HepG2 (cell line): ENCODE measurements around the gene BCAR3. TPM values are rescaled to one million over a fixed set of nuclear protein-coding genes. Genes with fewer than 3 reads are reported as not detected.

Experiments
- ATAC-seq: fragments of 200-7000 bp; cut with Tn5 transposase; 3 replicates; pipeline ENCODE4 v1.9.1; 2020; ENCODE audit warnings: mild to moderate bottlenecking, moderate library complexity
- BruUV-seq: library from RNA; stranded (reverse); fragments of 400-500 nt; replicated peaks from 2 replicates; lab custom pipeline; 2021; lab: Mats Ljungman, UMichigan
- CTCF ChIA-PET: fragments of 300-600 bp; formaldehyde crosslinking; extraction: SDS; loops from one replicate; lab custom pipeline; 2021; ENCODE audit warnings: low total read pairs, inconsistent platforms, low intra/inter-chr PET ratio; lab: Yijun Ruan, JAX
- POLR2A ChIA-PET: fragments of 350-600 bp; sonication (Branson Sonifier 250); formaldehyde crosslinking; loops from one replicate; lab custom pipeline; 2020; ENCODE audit warnings: antibody characterized with exemption, inconsistent platforms; lab: Yijun Ruan, JAX
- DNase-seq: peaks from one replicate; pipeline ENCODE4 v3.0.0-alpha.2; 2015; ENCODE audit warnings: low spot score
- FAIRE-seq: peaks from 3 replicates; lab custom pipeline; 2011; peaks lifted over from hg19 to GRCh38; lab: Jason Lieb, UNC
- H2AFZ ChIP-seq: one replicate; pipeline ENCODE4 v1.6.1; 2011; ENCODE audit warnings: low read length, inconsistent platforms
- H3K27ac ChIP-seq: fragments of 300-600 bp; 3 replicates; pipeline ENCODE4 v1.8.0; 2011; ENCODE audit warnings: mixed run types, mild to moderate bottlenecking, mixed read lengths, low read length, inconsistent platforms; ENCODE audit not compliant: insufficient read depth; ENCODE audit errors: extremely low read length
- H3K27me3 ChIP-seq, 2 experiments: fragments of 200-600 bp in 1 of 2; 2 replicates in 1 of 2; 3 replicates in 1 of 2; pipeline versions ENCODE4 v1.6.0 to v1.8.0; 2011; ENCODE audit warnings: low read length in 2 of 2, mild to moderate bottlenecking in 2 of 2, moderate library complexity in 2 of 2, inconsistent platforms in 1 of 2; ENCODE audit not compliant: insufficient read depth in 2 of 2, control insufficient read depth in 1 of 2
- H3K36me3 ChIP-seq, 2 experiments: fragments of 200-600 bp in 1 of 2; replicated peaks in 1 of 2; 2 replicates in 1 of 2; 3 replicates in 1 of 2; pipeline versions ENCODE4 v1.5.1 to v1.8.0; 2011; ENCODE audit warnings: low read length in 2 of 2, inconsistent platforms in 1 of 2; ENCODE audit not compliant: insufficient read depth in 2 of 2, control insufficient read depth in 1 of 2
- H3K4me1 ChIP-seq: 2 replicates; pipeline ENCODE4 v1.5.1; 2012; ENCODE audit warnings: low read length, inconsistent platforms; ENCODE audit not compliant: insufficient read depth
- H3K4me2 ChIP-seq: 2 replicates; pipeline ENCODE4 v1.6.0; 2011; ENCODE audit warnings: low read depth, low read length, inconsistent platforms
- H3K4me3 ChIP-seq, 3 experiments: fragments of 200-600 bp in 1 of 3; sonication (generic), shearing (Covaris generic) in 1 of 3; replicated peaks in 1 of 3; 2 replicates each; pipeline ENCODE4 v1.5.1; 2011 to 2016; ENCODE audit warnings: low read length in 3 of 3, inconsistent platforms in 2 of 3, low read depth in 2 of 3, mild to moderate bottlenecking in 2 of 3, control low read depth in 1 of 3, mixed read lengths in 1 of 3; ENCODE audit not compliant: insufficient read depth in 1 of 3
- H3K79me2 ChIP-seq: one replicate; pipeline ENCODE4 v1.6.1; 2011; ENCODE audit warnings: low read length, inconsistent platforms; ENCODE audit not compliant: insufficient read depth
- H3K9ac ChIP-seq: 2 replicates; pipeline ENCODE4 v1.6.0; 2011; ENCODE audit warnings: mild to moderate bottlenecking, low read depth, low read length, inconsistent platforms; ENCODE audit not compliant: insufficient read depth
- H3K9me3 ChIP-seq: 2 replicates; pipeline ENCODE4 v1.5.1; 2012; ENCODE audit warnings: mild to moderate bottlenecking, low read length
- H4K20me1 ChIP-seq: 2 replicates; pipeline ENCODE4 v1.6.0; 2011; ENCODE audit warnings: inconsistent platforms, mild to moderate bottlenecking, low read length, moderate library complexity; ENCODE audit not compliant: insufficient read depth
- BCL6 ChIP-seq: IDR thresholded peaks from 2 replicates; pipeline ENCODE4 v1.6.1; 2016; ENCODE audit warnings: missing genetic modification reagents, missing compliant biosample characterization
- MEF2D ChIP-seq: sonication (generic); formaldehyde crosslinking; IDR thresholded peaks from 2 replicates; pipeline ENCODE4 v1.5.1; 2020; ENCODE audit warnings: mild to moderate bottlenecking, missing genetic modification reagents
- PTBP1 ChIP-seq: fragments of 200-400 bp; formaldehyde crosslinking; IDR thresholded peaks from 2 replicates; pipeline ENCODE4 v1.6.1; 2018; ENCODE audit warnings: low read length, low read depth; ENCODE audit not compliant: poor library complexity, severe bottlenecking
- RFXANK ChIP-seq: IDR thresholded peaks from 2 replicates; pipeline ENCODE4 v1.6.1; 2016
- ZSCAN22 ChIP-seq: sonication (generic); formaldehyde crosslinking; IDR thresholded peaks from 2 replicates; pipeline ENCODE4 v1.4.0; 2020; ENCODE audit warnings: mild to moderate bottlenecking, missing genetic modification reagents
- whole genome bisulfite sequencing: methylation state at CpG from one replicate; pipeline ENCODE4 v1.1.6; 2017; ENCODE audit warnings: low lambda C conversion rate; 5-methylcytosine and 5-hydroxymethylcytosine counted together
- in situ Hi-C: cut with HindIII; loops from 2 replicates; pipeline ENCODE4 v1.10.0; 2017; ENCODE audit warnings: low pct_unique_long_range_greater_than_20kb; ENCODE audit not compliant: extremely low pct_ligation_motif_present
- intact Hi-C: fragments of 100-400 bp; cut with micrococcal nuclease; formaldehyde crosslinking; loops from one replicate; pipeline ENCODE4 v1.10.0; 2022; ENCODE audit not compliant: unreplicated experiment
- polyA plus RNA-seq, 8 experiments: library from polyadenylated mRNA; depleted of rRNA in 3 of 8; stranded (reverse) in 7 of 8; unstranded in 1 of 8; fragments of >200 nt; fragmentation: Illumina TruSeq in 4 of 8; extraction: Trizol in 4 of 8; gene quantifications; 2 replicates each; pipeline versions ENCODE4 v1.2.1 to v1.2.3, GENCODE V29; 2011 to 2016; ENCODE audit warnings: low read depth in 4 of 8, missing spikeins in 1 of 8, mixed read lengths in 1 of 8; ENCODE audit not compliant: insufficient read depth in 1 of 8
- total RNA-seq, 5 experiments: library from RNA; depleted of rRNA; stranded (reverse); fragments of >200 nt; fragmentation: Illumina TruSeq; extraction: Trizol; gene quantifications; 2 replicates each; pipeline ENCODE4 v1.2.3, GENCODE V29; 2016; ENCODE audit warnings: low read depth in 1 of 5
- TF ChIP-seq, protein P1 (sequence below): sonication (generic); formaldehyde crosslinking; conservative IDR thresholded peaks from 2 replicates; pipeline ENCODE4 v1.8.0; 2022; ENCODE audit warnings: missing genetic modification reagents
- TF ChIP-seq, protein P2 (sequence below): sonication (generic); formaldehyde crosslinking; IDR thresholded peaks from 2 replicates; pipeline ENCODE4 v1.4.0; 2020; ENCODE audit warnings: missing genetic modification reagents
- TF ChIP-seq, protein P3 (sequence below): sonication (generic); formaldehyde crosslinking; IDR thresholded peaks from 2 replicates; pipeline ENCODE4 v1.5.0; 2020; ENCODE audit warnings: missing genetic modification reagents
- TF ChIP-seq, protein P4 (sequence below): IDR thresholded peaks from 2 replicates; pipeline ENCODE4 v1.6.1; 2012; ENCODE audit warnings: low read length, improper control_type of control experiment
- TF ChIP-seq, protein P5 (sequence below): sonication (generic); formaldehyde crosslinking; IDR thresholded peaks from 2 replicates; pipeline ENCODE4 v1.5.0; 2020; ENCODE audit warnings: mild to moderate bottlenecking, missing genetic modification reagents, moderate library complexity

BCAR3 gene
- total and polyA plus RNA-seq, 2 of the 13 experiments (the other 11 are each of a cell fraction or from before 2014, with no cell fraction given), result 3.6 to 4.8 TPM

DNA sequence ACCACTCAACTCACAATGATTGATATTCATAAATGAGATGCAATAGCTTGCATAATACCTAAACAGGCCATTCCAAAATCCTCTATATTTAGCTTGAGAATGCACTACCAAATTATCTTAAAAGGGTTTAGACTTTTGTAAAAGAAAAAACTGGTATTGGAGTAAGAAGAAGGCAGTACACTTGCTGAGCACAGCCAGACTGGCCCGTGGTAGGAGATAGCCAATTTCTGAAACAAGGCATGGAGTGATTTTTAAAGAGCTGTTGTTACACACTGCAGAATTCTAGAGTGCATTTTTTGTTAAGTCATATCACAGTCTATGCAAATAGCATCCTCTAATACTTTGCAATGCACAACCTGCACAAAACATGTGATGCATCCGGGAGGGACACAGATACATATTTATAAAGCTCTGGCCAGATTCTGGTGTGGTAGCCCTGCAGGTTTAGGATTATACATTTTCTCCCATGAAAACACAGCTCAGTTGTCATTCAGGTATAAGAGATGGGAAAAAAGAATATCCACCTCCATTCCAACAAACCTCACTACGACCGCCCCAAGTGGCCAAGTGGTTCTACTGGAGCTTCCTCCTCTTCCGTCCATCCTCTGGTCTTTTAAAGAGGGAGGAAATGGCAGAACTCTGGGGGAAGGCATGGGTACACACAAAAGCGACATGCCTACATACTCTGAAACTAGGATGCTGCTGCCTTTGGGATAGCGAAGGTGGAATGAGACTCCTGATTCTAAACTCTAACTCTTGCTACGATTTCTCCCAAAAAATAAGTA, 40.8 kb downstream of the BCAR3 start (continued):
- TF ChIP-seq, protein P1, sequence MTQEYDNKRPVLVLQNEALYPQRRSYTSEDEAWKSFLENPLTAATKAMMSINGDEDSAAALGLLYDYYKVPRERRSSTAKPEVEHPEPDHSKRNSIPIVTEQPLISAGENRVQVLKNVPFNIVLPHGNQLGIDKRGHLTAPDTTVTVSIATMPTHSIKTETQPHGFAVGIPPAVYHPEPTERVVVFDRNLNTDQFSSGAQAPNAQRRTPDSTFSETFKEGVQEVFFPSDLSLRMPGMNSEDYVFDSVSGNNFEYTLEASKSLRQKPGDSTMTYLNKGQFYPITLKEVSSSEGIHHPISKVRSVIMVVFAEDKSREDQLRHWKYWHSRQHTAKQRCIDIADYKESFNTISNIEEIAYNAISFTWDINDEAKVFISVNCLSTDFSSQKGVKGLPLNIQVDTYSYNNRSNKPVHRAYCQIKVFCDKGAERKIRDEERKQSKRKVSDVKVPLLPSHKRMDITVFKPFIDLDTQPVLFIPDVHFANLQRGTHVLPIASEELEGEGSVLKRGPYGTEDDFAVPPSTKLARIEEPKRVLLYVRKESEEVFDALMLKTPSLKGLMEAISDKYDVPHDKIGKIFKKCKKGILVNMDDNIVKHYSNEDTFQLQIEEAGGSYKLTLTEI (CRISPR knock-in tag), result no peak
- TF ChIP-seq, protein P2, sequence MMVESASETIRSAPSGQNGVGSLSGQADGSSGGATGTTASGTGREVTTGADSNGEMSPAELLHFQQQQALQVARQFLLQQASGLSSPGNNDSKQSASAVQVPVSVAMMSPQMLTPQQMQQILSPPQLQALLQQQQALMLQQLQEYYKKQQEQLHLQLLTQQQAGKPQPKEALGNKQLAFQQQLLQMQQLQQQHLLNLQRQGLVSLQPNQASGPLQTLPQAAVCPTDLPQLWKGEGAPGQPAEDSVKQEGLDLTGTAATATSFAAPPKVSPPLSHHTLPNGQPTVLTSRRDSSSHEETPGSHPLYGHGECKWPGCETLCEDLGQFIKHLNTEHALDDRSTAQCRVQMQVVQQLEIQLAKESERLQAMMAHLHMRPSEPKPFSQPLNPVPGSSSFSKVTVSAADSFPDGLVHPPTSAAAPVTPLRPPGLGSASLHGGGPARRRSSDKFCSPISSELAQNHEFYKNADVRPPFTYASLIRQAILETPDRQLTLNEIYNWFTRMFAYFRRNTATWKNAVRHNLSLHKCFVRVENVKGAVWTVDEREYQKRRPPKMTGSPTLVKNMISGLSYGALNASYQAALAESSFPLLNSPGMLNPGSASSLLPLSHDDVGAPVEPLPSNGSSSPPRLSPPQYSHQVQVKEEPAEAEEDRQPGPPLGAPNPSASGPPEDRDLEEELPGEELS (CRISPR knock-in tag), result no peak

DNA sequence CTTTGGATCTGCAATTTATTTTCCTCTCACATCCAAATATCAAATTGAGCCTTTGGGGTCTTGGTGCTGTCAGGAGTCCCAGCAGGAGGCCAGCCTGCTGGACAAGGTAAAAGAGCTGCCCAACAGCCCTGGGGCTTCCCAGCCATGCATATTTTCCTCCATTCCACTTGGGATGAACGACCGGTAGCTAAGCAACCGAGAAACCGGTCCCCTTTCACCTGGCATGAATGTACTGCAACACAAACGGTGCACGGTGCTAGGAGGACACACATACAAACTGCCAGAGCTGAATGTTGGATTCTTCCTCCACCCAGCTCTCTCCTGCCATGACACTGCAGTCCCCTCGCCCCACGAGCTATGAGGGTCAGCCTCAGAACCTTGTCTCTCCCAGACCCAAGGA, 42.7 kb downstream of the BCAR3 start:
- Histone ChIP-seq H3K4me1 (no peaks in the 10 kb centered on the region), H3K79me2 (no peaks in the 10 kb centered on the region), H3K27me3 (no peaks in the 10 kb centered on the region), H2AFZ (no peak overlapping the region), H3K4me3 (no peak overlapping the region), H3K4me2 (no peak overlapping the region), H3K36me3 (peaks cover 0 to 25% of the 10 kb centered on the region in 2 experiments; a peak in 4 of 5 replicates), H3K27ac (no peak overlapping the region), H3K9me3 (no peaks in the 10 kb centered on the region), H3K9ac (no peak overlapping the region), H4K20me1 (no peaks in the 10 kb centered on the region)
- intact Hi-C loops (no loop called here), in situ Hi-C loops (loop anchor here (5.0 kb wide), 1 partner anchor 43 kb away; the partner anchor contains the start of gene BCAR3)
- ChIA-PET CTCF (no interaction called here), POLR2A (no interaction called here)
- no TSS peak for BruUV-seq
- ATAC-seq, result no peak
- no peak for FAIRE-seq
- no peak for DNase-seq
- WGBS, result 94% methylated on average over 6 of the region's 8 CpGs
- no peak for TF ChIP-seq ZSCAN22
- TF ChIP-seq, protein P3, sequence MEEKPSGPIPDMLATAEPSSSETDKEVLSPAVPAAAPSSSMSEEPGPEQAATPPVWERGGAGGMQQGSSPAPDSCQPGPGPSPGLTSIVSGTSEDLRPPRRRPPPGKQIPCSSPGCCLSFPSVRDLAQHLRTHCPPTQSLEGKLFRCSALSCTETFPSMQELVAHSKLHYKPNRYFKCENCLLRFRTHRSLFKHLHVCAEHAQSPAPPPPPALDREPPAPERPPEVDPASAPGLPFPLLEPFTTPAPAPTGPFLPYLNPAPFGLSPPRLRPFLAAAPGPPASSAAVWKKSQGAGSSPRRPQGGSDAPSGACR, result no peak
- TF ChIP-seq MEF2D (CRISPR knock-in tag), result no peak
- TF ChIP-seq, protein P4, sequence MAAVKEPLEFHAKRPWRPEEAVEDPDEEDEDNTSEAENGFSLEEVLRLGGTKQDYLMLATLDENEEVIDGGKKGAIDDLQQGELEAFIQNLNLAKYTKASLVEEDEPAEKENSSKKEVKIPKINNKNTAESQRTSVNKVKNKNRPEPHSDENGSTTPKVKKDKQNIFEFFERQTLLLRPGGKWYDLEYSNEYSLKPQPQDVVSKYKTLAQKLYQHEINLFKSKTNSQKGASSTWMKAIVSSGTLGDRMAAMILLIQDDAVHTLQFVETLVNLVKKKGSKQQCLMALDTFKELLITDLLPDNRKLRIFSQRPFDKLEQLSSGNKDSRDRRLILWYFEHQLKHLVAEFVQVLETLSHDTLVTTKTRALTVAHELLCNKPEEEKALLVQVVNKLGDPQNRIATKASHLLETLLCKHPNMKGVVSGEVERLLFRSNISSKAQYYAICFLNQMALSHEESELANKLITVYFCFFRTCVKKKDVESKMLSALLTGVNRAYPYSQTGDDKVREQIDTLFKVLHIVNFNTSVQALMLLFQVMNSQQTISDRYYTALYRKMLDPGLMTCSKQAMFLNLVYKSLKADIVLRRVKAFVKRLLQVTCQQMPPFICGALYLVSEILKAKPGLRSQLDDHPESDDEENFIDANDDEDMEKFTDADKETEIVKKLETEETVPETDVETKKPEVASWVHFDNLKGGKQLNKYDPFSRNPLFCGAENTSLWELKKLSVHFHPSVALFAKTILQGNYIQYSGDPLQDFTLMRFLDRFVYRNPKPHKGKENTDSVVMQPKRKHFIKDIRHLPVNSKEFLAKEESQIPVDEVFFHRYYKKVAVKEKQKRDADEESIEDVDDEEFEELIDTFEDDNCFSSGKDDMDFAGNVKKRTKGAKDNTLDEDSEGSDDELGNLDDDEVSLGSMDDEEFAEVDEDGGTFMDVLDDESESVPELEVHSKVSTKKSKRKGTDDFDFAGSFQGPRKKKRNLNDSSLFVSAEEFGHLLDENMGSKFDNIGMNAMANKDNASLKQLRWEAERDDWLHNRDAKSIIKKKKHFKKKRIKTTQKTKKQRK, result no peak
- no peak for TF ChIP-seq PTBP1
- TF ChIP-seq, protein P5, sequence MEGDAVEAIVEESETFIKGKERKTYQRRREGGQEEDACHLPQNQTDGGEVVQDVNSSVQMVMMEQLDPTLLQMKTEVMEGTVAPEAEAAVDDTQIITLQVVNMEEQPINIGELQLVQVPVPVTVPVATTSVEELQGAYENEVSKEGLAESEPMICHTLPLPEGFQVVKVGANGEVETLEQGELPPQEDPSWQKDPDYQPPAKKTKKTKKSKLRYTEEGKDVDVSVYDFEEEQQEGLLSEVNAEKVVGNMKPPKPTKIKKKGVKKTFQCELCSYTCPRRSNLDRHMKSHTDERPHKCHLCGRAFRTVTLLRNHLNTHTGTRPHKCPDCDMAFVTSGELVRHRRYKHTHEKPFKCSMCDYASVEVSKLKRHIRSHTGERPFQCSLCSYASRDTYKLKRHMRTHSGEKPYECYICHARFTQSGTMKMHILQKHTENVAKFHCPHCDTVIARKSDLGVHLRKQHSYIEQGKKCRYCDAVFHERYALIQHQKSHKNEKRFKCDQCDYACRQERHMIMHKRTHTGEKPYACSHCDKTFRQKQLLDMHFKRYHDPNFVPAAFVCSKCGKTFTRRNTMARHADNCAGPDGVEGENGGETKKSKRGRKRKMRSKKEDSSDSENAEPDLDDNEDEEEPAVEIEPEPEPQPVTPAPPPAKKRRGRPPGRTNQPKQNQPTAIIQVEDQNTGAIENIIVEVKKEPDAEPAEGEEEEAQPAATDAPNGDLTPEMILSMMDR (CRISPR knock-in tag), result no peak
- TF ChIP-seq BCL6, result no peak
- TF ChIP-seq RFXANK, result no peak
